Measurements from ENCODE around the gene OGFOD2.
"Not testable (repeated sequence)": the region's sequence is repeated elsewhere in the genome, so short reads cannot be mapped to it uniquely, and the experiment has no call there.

The OGFOD2 gene

GRCh38 chr12:122974892-122975789 lies at the start of gene OGFOD2:
Gene OGFOD2 (plus strand): TSS chr12:122975244. CDS start chr12:122975252, 8 bp downstream.
- peak; percentile 80 for DNase-seq (ENCODE audit: low read depth)

- DNase-seq (ENCODE audit: low read depth): no peak
Measured at GRCh38 chr12:122927756-122928403, 47.2 kb upstream of the OGFOD2 start.

GRCh38 chr12:122928404-122929147 lies 46.5 kb upstream of the OGFOD2 start:
- DNase-seq (ENCODE audit: low read depth): no peak

GRCh38 chr12:122929148-122929538 lies 45.9 kb upstream of the OGFOD2 start:
- DNase-seq (ENCODE audit: low read depth): no peak

GRCh38 chr12:122929812-122930211 lies 45.2 kb upstream of the OGFOD2 start:
- no peak for DNase-seq (ENCODE audit: low read depth)

- DNase-seq (ENCODE audit: low read depth): no peak
Measured at GRCh38 chr12:122932207-122932606, 42.8 kb upstream of the OGFOD2 start.

- DNase-seq (ENCODE audit: low read depth): no peak
Measured at GRCh38 chr12:122934722-122935121, 40.3 kb upstream of the OGFOD2 start.

- no peak for DNase-seq (ENCODE audit: low read depth)
Measured at GRCh38 chr12:122935318-122935717, 39.7 kb upstream of the OGFOD2 start.

GRCh38 chr12:122937622-122938091 lies 37.4 kb upstream of the OGFOD2 start:
- DNase-seq (ENCODE audit: low read depth): no peak

- DNase-seq (ENCODE audit: low read depth): no peak
Measured at GRCh38 chr12:122939125-122939524, 35.9 kb upstream of the OGFOD2 start.

GRCh38 chr12:122941351-122941750 lies 33.7 kb upstream of the OGFOD2 start:
- not testable (repeated sequence) for DNase-seq (ENCODE audit: low read depth)

GRCh38 chr12:122942637-122943036 lies 32.4 kb upstream of the OGFOD2 start:
- no peak for DNase-seq (ENCODE audit: low read depth)

GRCh38 chr12:122943196-122943595 lies 31.8 kb upstream of the OGFOD2 start:
- DNase-seq (ENCODE audit: low read depth): no peak

GRCh38 chr12:122944605-122945592 lies 30.1 kb upstream of the OGFOD2 start:
- no peak for DNase-seq (ENCODE audit: low read depth)

GRCh38 chr12:122946690-122947341 lies 28.2 kb upstream of the OGFOD2 start:
- DNase-seq (ENCODE audit: low read depth): peak; percentile 46

- no peak for DNase-seq (ENCODE audit: low read depth)
Measured at GRCh38 chr12:122947352-122947792, 27.7 kb upstream of the OGFOD2 start.

- no peak for DNase-seq (ENCODE audit: low read depth)
Measured at GRCh38 chr12:122948605-122949004, 26.4 kb upstream of the OGFOD2 start.

- no peak for DNase-seq (ENCODE audit: low read depth)
Measured at GRCh38 chr12:122949405-122949804, 25.6 kb upstream of the OGFOD2 start.

- no peak for DNase-seq (ENCODE audit: low read depth)
Measured at GRCh38 chr12:122949816-122950675, 25.0 kb upstream of the OGFOD2 start.

GRCh38 chr12:122951406-122951805 lies 23.6 kb upstream of the OGFOD2 start:
- no peak for DNase-seq (ENCODE audit: low read depth)
